ENCODE data around the gene DEAF1.
A peak's percentile ranks its signal among the peaks of the same experiment; 100 is the strongest.

DNA sequence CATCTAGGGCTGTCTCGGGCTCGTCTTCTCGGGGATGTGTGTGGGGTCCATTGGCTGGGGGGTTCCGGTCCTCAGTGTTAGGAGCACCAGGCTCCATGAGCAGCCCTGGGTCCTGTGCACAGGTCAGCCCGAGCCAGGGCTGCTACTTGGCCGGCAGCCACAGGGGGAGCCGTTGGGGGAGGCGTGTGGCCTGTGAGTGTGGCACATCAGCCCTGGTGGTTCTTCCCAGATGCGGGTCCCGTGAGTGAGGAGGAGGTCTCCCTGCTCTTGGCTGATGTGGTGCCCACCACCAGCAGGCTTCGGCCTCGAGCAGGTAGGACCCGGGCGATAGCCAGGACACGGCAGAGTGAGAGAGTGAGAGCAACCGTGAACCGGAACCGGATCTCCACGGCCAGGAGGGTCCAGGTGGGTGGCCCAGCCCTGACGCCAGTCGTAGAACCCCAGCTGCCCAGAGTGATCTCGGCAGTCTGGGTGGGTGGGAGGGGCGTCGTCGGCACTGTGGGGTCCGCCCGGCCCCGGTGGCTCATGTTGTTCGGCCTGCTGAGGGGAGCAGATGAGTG is 97.8 kb downstream of the DEAF1 start:
- TF ChIP-seq, protein P1, sequence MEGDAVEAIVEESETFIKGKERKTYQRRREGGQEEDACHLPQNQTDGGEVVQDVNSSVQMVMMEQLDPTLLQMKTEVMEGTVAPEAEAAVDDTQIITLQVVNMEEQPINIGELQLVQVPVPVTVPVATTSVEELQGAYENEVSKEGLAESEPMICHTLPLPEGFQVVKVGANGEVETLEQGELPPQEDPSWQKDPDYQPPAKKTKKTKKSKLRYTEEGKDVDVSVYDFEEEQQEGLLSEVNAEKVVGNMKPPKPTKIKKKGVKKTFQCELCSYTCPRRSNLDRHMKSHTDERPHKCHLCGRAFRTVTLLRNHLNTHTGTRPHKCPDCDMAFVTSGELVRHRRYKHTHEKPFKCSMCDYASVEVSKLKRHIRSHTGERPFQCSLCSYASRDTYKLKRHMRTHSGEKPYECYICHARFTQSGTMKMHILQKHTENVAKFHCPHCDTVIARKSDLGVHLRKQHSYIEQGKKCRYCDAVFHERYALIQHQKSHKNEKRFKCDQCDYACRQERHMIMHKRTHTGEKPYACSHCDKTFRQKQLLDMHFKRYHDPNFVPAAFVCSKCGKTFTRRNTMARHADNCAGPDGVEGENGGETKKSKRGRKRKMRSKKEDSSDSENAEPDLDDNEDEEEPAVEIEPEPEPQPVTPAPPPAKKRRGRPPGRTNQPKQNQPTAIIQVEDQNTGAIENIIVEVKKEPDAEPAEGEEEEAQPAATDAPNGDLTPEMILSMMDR (IDR thresholded peaks at IDR 0.05 in 2 of 3, conservative IDR thresholded peaks at IDR 0.05 in 1 of 3; ENCODE audit: insufficient read depth in 2 of 3, low read depth in 1 of 3, low read length in 3 of 3), result peak; percentile 16 to 46 (median 29); a peak in 4 of 6 replicates
- TF ChIP-seq CHD2 (IDR thresholded peaks at IDR 0.05; ENCODE audit: low read depth, low read length), result no peak
- TF ChIP-seq BCL6 (CRISPR knock-in tag; IDR thresholded peaks at IDR 0.05), result no peak
- no peak for TF ChIP-seq SIN3A (IDR thresholded peaks at IDR 0.05; ENCODE audit: borderline replicate concordance in 2 of 2, control insufficient read depth in 1 of 2, low read depth in 2 of 2, low read length in 2 of 2)
- no peak for TF ChIP-seq HDAC1 (IDR thresholded peaks at IDR 0.05)
